ENCODE data around the gene TSC22D4. TPM values are rescaled to one million over a fixed set of nuclear protein-coding genes. Genes with fewer than 3 reads are reported as not detected.
"Not testable (repeated sequence)": the region's sequence is repeated elsewhere in the genome, so short reads cannot be mapped to it uniquely, and the experiment has no call there.

TSC22D4 gene
- total RNA-seq, 2 experiments from 2014 or later: 46.0 to 48.7 TPM

GRCh38 chr7:100466653-100467605 is 12.1 kb downstream of the TSC22D4 start:
- no peaks in the 10 kb centered on the region for H3K9me3 Mint-ChIP-seq
- H3K36me3 Mint-ChIP-seq (ENCODE audit: low read depth): peaks cover 4% of the 10 kb centered on the region
- CTCF ChIA-PET: no interaction called here
- H3K4me1 Mint-ChIP-seq (ENCODE audit: low read depth): peaks cover 10% of the 10 kb centered on the region
- no peak for DNase-seq
- H3K27me3 Mint-ChIP-seq (ENCODE audit: low read depth): no peaks in the 10 kb centered on the region
- no peak overlapping the region for H3K4me3 Mint-ChIP-seq
- no peak overlapping the region for H3K27ac Mint-ChIP-seq
- intact Hi-C loops (cut with micrococcal nuclease): no loop called here

- no peak for DNase-seq
- intact Hi-C loops (cut with micrococcal nuclease): no loop called here
- H3K4me3 Mint-ChIP-seq: no peak overlapping the region
- peaks cover 4% of the 10 kb centered on the region for H3K36me3 Mint-ChIP-seq (ENCODE audit: low read depth)
- no peaks in the 10 kb centered on the region for H3K27me3 Mint-ChIP-seq (ENCODE audit: low read depth)
- CTCF ChIA-PET: interaction anchor here (1.3 to 1.6 kb wide), 5 partner anchors 10 to 94 kb away, joined by 3 to 6 read pairs (median 5); no protein-coding TSS in a partner anchor
- H3K9me3 Mint-ChIP-seq: no peaks in the 10 kb centered on the region
- H3K4me1 Mint-ChIP-seq (ENCODE audit: low read depth): peaks cover 9% of the 10 kb centered on the region
- no peak overlapping the region for H3K27ac Mint-ChIP-seq
These were observed 13.2 kb downstream of the TSC22D4 start for GRCh38 chr7:100465702-100466311.

- intact Hi-C loops (cut with micrococcal nuclease): no loop called here
- no peak overlapping the region for H3K27ac Mint-ChIP-seq
- H3K9me3 Mint-ChIP-seq: no peaks in the 10 kb centered on the region
- H3K4me3 Mint-ChIP-seq: no peak overlapping the region
- no peak for DNase-seq
- H3K4me1 Mint-ChIP-seq (ENCODE audit: low read depth): peaks cover 9% of the 10 kb centered on the region
- CTCF ChIA-PET: interaction anchor here (0.8 to 1.6 kb wide), 6 partner anchors 10 to 106 kb away, joined by 3 to 6 read pairs (median 5); no protein-coding TSS in a partner anchor
- peaks cover 4% of the 10 kb centered on the region for H3K36me3 Mint-ChIP-seq (ENCODE audit: low read depth)
- no peaks in the 10 kb centered on the region for H3K27me3 Mint-ChIP-seq (ENCODE audit: low read depth)
These were observed 13.7 kb downstream of the TSC22D4 start for GRCh38 chr7:100465299-100465698.

- H3K27ac Mint-ChIP-seq: no peak overlapping the region
- H3K9me3 Mint-ChIP-seq: no peaks in the 10 kb centered on the region
- no peak for DNase-seq
- no peak overlapping the region for H3K4me3 Mint-ChIP-seq
- H3K4me1 Mint-ChIP-seq (ENCODE audit: low read depth): peaks cover 4% of the 10 kb centered on the region
- peaks cover 4% of the 10 kb centered on the region for H3K36me3 Mint-ChIP-seq (ENCODE audit: low read depth)
- no peaks in the 10 kb centered on the region for H3K27me3 Mint-ChIP-seq (ENCODE audit: low read depth)
- intact Hi-C loops (cut with micrococcal nuclease): no loop called here
- CTCF ChIA-PET: interaction anchor here (0.6 to 1.6 kb wide), 6 partner anchors 11 to 107 kb away, joined by 3 to 6 read pairs (median 5); no protein-coding TSS in a partner anchor
These were observed 14.2 kb downstream of the TSC22D4 start for GRCh38 chr7:100464791-100465190.

GRCh38 chr7:100464210-100464660 is 14.8 kb downstream of the TSC22D4 start, which contains the start of gene SPACDR:
TSS of gene SPACDR (minus strand) at chr7:100464260. CDS start at chr7:100464025, 235 bp downstream.
- no peak within 1 kb of the TSS for H3K4me3 Mint-ChIP-seq
- intact Hi-C loops (cut with micrococcal nuclease): no loop called here
- no peak for DNase-seq
- no peaks in the 10 kb centered on the region for H3K27me3 Mint-ChIP-seq (ENCODE audit: low read depth)
- peaks cover 2% of the 10 kb centered on the region for H3K4me1 Mint-ChIP-seq (ENCODE audit: low read depth)
- H3K9me3 Mint-ChIP-seq: no peaks in the 10 kb centered on the region
- peaks cover 3% of the 10 kb centered on the region for H3K36me3 Mint-ChIP-seq (ENCODE audit: low read depth)
- H3K27ac Mint-ChIP-seq: no peak within 1 kb of the TSS
- CTCF ChIA-PET: interaction anchor here (0.6 to 1.6 kb wide), 3 partner anchors 15 to 95 kb away, joined by 3 to 6 read pairs (median 3); no protein-coding TSS in a partner anchor

- H3K4me3 Mint-ChIP-seq: no peak overlapping the region
- intact Hi-C loops (cut with micrococcal nuclease): no loop called here
- H3K9me3 Mint-ChIP-seq: no peaks in the 10 kb centered on the region
- H3K36me3 Mint-ChIP-seq (ENCODE audit: low read depth): no peaks in the 10 kb centered on the region
- no peaks in the 10 kb centered on the region for H3K27me3 Mint-ChIP-seq (ENCODE audit: low read depth)
- CTCF ChIA-PET: interaction anchor here (0.6 kb wide), 2 partner anchors 12 to 355 kb away, joined by 3 read pairs; no protein-coding TSS in a partner anchor
- peaks cover 21% of the 10 kb centered on the region for H3K4me1 Mint-ChIP-seq (ENCODE audit: low read depth)
- H3K27ac Mint-ChIP-seq: no peak overlapping the region
- no peak for DNase-seq
These were observed 22.0 kb downstream of the TSC22D4 start for GRCh38 chr7:100457033-100457432.

- CTCF ChIA-PET: interaction anchor here (0.6 kb wide), 1 partner anchor 354 kb away, joined by 3 read pairs; no protein-coding TSS in a partner anchor
- Mint-ChIP-seq H3K27me3 (ENCODE audit: low read depth) (no peaks in the 10 kb centered on the region), H3K9me3 (no peaks in the 10 kb centered on the region)
These were observed 22.5 kb downstream of the TSC22D4 start for GRCh38 chr7:100456562-100456961.

GRCh38 chr7:100455206-100455605 is 23.8 kb downstream of the TSC22D4 start:
- no peak overlapping the region for H3K4me3 Mint-ChIP-seq
- CTCF ChIA-PET: interaction anchor here (0.6 to 1.7 kb wide), 8 partner anchors 9 to 611 kb away, joined by 3 to 22 read pairs (median 4); no protein-coding TSS in a partner anchor
- intact Hi-C loops (cut with micrococcal nuclease): no loop called here
- DNase-seq: no peak
- H3K27ac Mint-ChIP-seq: no peak overlapping the region
- H3K27me3 Mint-ChIP-seq (ENCODE audit: low read depth): no peaks in the 10 kb centered on the region
- H3K4me1 Mint-ChIP-seq (ENCODE audit: low read depth): peaks cover 27% of the 10 kb centered on the region
- H3K9me3 Mint-ChIP-seq: no peaks in the 10 kb centered on the region
- no peaks in the 10 kb centered on the region for H3K36me3 Mint-ChIP-seq (ENCODE audit: low read depth)

More at GRCh38 chr7:100456562-100456961, 22.5 kb downstream of the TSC22D4 start:
- H3K27ac Mint-ChIP-seq: no peak overlapping the region
- no peak overlapping the region for H3K4me3 Mint-ChIP-seq
- peaks cover 21% of the 10 kb centered on the region for H3K4me1 Mint-ChIP-seq (ENCODE audit: low read depth)
- no peak for DNase-seq
- no peaks in the 10 kb centered on the region for H3K36me3 Mint-ChIP-seq (ENCODE audit: low read depth)
- intact Hi-C loops (cut with micrococcal nuclease): no loop called here

GRCh38 chr7:100453854-100454253 is 25.2 kb downstream of the TSC22D4 start:
- CTCF ChIA-PET: interaction anchor here (0.7 to 1.1 kb wide), 3 partner anchors 18 to 32 kb away, joined by 3 read pairs; no protein-coding TSS in a partner anchor
- peaks cover 27% of the 10 kb centered on the region for H3K4me1 Mint-ChIP-seq (ENCODE audit: low read depth)
- H3K27me3 Mint-ChIP-seq (ENCODE audit: low read depth); H3K27ac Mint-ChIP-seq; H3K9me3 Mint-ChIP-seq; DNase-seq; H3K36me3 Mint-ChIP-seq (ENCODE audit: low read depth); intact Hi-C loops (cut with micrococcal nuclease); H3K4me3 Mint-ChIP-seq: not testable (repeated sequence)

- DNase-seq: no peak
- Mint-ChIP-seq H3K9me3 (no peaks in the 10 kb centered on the region), H3K4me3 (no peak overlapping the region), H3K27ac (no peak overlapping the region), H3K36me3 (ENCODE audit: low read depth) (no peaks in the 10 kb centered on the region), H3K27me3 (ENCODE audit: low read depth) (no peaks in the 10 kb centered on the region), H3K4me1 (ENCODE audit: low read depth) (peaks cover 27% of the 10 kb centered on the region)
- intact Hi-C loops (cut with micrococcal nuclease): no loop called here
- CTCF ChIA-PET: interaction anchor here (0.6 to 1.6 kb wide), 5 partner anchors 9 to 95 kb away, joined by 3 to 5 read pairs (median 4); no protein-coding TSS in a partner anchor
These were observed 26.5 kb downstream of the TSC22D4 start for GRCh38 chr7:100452513-100452912.

GRCh38 chr7:100449190-100449795 is 29.7 kb downstream of the TSC22D4 start:
- peaks cover 26% of the 10 kb centered on the region for H3K4me1 Mint-ChIP-seq (ENCODE audit: low read depth)

More at GRCh38 chr7:100449190-100449795, 29.7 kb downstream of the TSC22D4 start:
- H3K9me3 Mint-ChIP-seq: no peaks in the 10 kb centered on the region
- H3K4me3 Mint-ChIP-seq: no peak overlapping the region
- DNase-seq: no peak
- CTCF ChIA-PET: interaction anchor here (0.6 to 2.1 kb wide), 8 partner anchors 10 to 268 kb away, joined by 3 to 10 read pairs (median 4); partner anchors contain the start of genes PPP1R35 and SPACDR
- no peaks in the 10 kb centered on the region for H3K27me3 Mint-ChIP-seq (ENCODE audit: low read depth)
- no peaks in the 10 kb centered on the region for H3K36me3 Mint-ChIP-seq (ENCODE audit: low read depth)
- intact Hi-C loops (cut with micrococcal nuclease): no loop called here
- H3K27ac Mint-ChIP-seq: no peak overlapping the region

Measured in activated naive CD4-positive, alpha-beta T cell treated with anti-CD3 and anti-CD28 coated beads for 36 hours (primary cell).